Chondrocyte (in vitro differentiated cells): ENCODE results near the gene ATP6V1G1. TPM values are rescaled to one million over a fixed set of nuclear protein-coding genes. Genes with fewer than 3 reads are reported as not detected.

Experiments
- DNase-seq: peaks from one replicate; pipeline ENCODE4 v3.0.0; 2021; ENCODE audit warnings: mixed read lengths, low spot score
- H3K27ac Mint-ChIP-seq: one replicate; pipeline ENCODE4 v1.8.0; 2021; ENCODE audit warnings: mild to moderate bottlenecking, moderate library complexity, mixed read lengths; ENCODE audit not compliant: unreplicated experiment
- H3K27me3 Mint-ChIP-seq: 2 replicates; pipeline ENCODE4 v1.8.0; 2021; ENCODE audit warnings: low read depth, mixed read lengths
- H3K36me3 Mint-ChIP-seq: 2 replicates; pipeline ENCODE4 v1.8.0; 2021; ENCODE audit warnings: low read depth, mixed read lengths
- H3K4me1 Mint-ChIP-seq: 2 replicates; pipeline ENCODE4 v1.8.0; 2021; ENCODE audit warnings: low read depth, mild to moderate bottlenecking, mixed read lengths
- H3K4me3 Mint-ChIP-seq: one replicate; pipeline ENCODE4 v1.8.0; 2021; ENCODE audit warnings: mild to moderate bottlenecking, moderate library complexity, mixed read lengths; ENCODE audit not compliant: unreplicated experiment
- H3K9me3 Mint-ChIP-seq: 2 replicates; pipeline ENCODE4 v1.8.0; 2021; ENCODE audit warnings: low read depth, mixed read lengths
- CTCF ChIP-seq: fragments of 200-600 bp; sonication (generic); IDR thresholded peaks from 2 replicates; pipeline ENCODE4 v1.5.0; 2021; ENCODE audit warnings: antibody characterized with exemption, mild to moderate bottlenecking, moderate library complexity
- total RNA-seq: library from RNA; stranded (reverse); gene quantifications from 3 replicates; pipeline ENCODE4 v1.2.1, GENCODE V29; 2021

The ATP6V1G1 gene
- total RNA-seq, 1 donor from 2014 or later = 135 TPM

GRCh38 chr9:114621975-114622609 lies 34.5 kb downstream of the ATP6V1G1 start:
- Mint-ChIP-seq H3K27ac (peak overlapping the region; percentile 82), H3K27me3 (no peaks in the 10 kb centered on the region), H3K4me1 (peaks cover 40% of the 10 kb centered on the region), H3K4me3 (no peak overlapping the region), H3K36me3 (peaks cover 2% of the 10 kb centered on the region), H3K9me3 (no peaks in the 10 kb centered on the region)
- DNase-seq = no peak
- no peak for TF ChIP-seq CTCF

DNA sequence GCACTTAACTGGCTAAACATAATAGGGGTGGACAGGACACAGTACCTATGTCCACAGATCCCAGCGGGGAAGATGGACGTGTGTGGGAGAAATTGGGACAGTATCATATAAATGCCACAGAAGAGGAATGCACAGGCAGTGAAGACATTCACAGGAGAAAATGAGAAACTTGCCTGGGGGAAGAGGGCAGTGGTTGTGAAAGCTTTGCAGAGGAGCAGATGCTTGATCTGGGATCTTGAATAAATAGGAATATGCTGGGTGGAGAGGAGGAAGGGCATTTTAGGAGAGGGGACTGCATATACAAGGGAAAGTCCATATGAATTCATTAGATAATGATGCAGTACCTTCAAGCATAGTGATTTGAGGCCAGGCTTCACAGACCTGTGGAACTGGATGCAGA lies 37.1 kb downstream of the ATP6V1G1 start:
- H3K27ac Mint-ChIP-seq = no peak overlapping the region

GRCh38 chr9:114626415-114627020 lies 38.9 kb downstream of the ATP6V1G1 start:
- Mint-ChIP-seq H3K9me3 (no peaks in the 10 kb centered on the region), H3K4me1 (peaks cover 26% of the 10 kb centered on the region), H3K4me3 (no peak overlapping the region), H3K36me3 (peaks cover 24% of the 10 kb centered on the region), H3K27me3 (no peaks in the 10 kb centered on the region), H3K27ac (no peak overlapping the region)
- no peak for DNase-seq
- TF ChIP-seq CTCF = no peak

More for the DNA sequence above, 37.1 kb downstream of the ATP6V1G1 start:
- Mint-ChIP-seq H3K36me3 (peaks cover 15% of the 10 kb centered on the region), H3K9me3 (no peaks in the 10 kb centered on the region), H3K4me3 (no peak overlapping the region), H3K4me1 (peaks cover 34% of the 10 kb centered on the region), H3K27me3 (no peaks in the 10 kb centered on the region)
- no peak for DNase-seq
- no peak for TF ChIP-seq CTCF

GRCh38 chr9:114627553-114627952 lies 40.0 kb downstream of the ATP6V1G1 start:
- H3K27me3 Mint-ChIP-seq = no peaks in the 10 kb centered on the region
- peaks cover 27% of the 10 kb centered on the region for H3K36me3 Mint-ChIP-seq
- no peak for TF ChIP-seq CTCF
- no peak overlapping the region for H3K4me3 Mint-ChIP-seq
- peaks cover 16% of the 10 kb centered on the region for H3K4me1 Mint-ChIP-seq
- DNase-seq = no peak
- no peaks in the 10 kb centered on the region for H3K9me3 Mint-ChIP-seq
- H3K27ac Mint-ChIP-seq = no peak overlapping the region

GRCh38 chr9:114629563-114630090 lies 42.1 kb downstream of the ATP6V1G1 start:
- no peak overlapping the region for H3K27ac Mint-ChIP-seq

More at GRCh38 chr9:114629563-114630090, 42.1 kb downstream of the ATP6V1G1 start:
- TF ChIP-seq CTCF = no peak
- no peak for DNase-seq
- peaks cover 38% of the 10 kb centered on the region for H3K36me3 Mint-ChIP-seq
- H3K4me3 Mint-ChIP-seq = no peak overlapping the region
- no peaks in the 10 kb centered on the region for H3K27me3 Mint-ChIP-seq
- peaks cover 3% of the 10 kb centered on the region for H3K4me1 Mint-ChIP-seq
- no peaks in the 10 kb centered on the region for H3K9me3 Mint-ChIP-seq
